Esophagus squamous epithelium (tissue), 4 donors: ENCODE results near the gene HTR6.

Experiments used
- CTCF ChIP-seq, 6 experiments: fragments of 450-650 bp in 4 of 6; fragments of 200-600 bp in 2 of 6; sonication (generic) in 2 of 6; IDR thresholded peaks; one replicate each; pipeline ENCODE4 v1.5.1; 2016 to 2019; ENCODE audit warnings: antibody characterized with exemption in 6 of 6, mild to moderate bottlenecking in 4 of 6, moderate library complexity in 4 of 6
- POLR2A ChIP-seq, 4 donors: fragments of 450-650 bp; IDR thresholded peaks; one replicate each; pipeline ENCODE4 v1.6.1; 2017; ENCODE audit warnings: antibody characterized with exemption in 4 of 4, mild to moderate bottlenecking in 4 of 4, moderate library complexity in 3 of 4

GRCh38 chr1:19703280-19703679 lies 38.6 kb downstream of the HTR6 start:
- TF ChIP-seq CTCF (IDR thresholded peaks at IDR 0.05) (no peak), POLR2A (IDR thresholded peaks at IDR 0.05) (no peak)
